ENCODE results near the gene DGKA.

Gene DGKA

DNA sequence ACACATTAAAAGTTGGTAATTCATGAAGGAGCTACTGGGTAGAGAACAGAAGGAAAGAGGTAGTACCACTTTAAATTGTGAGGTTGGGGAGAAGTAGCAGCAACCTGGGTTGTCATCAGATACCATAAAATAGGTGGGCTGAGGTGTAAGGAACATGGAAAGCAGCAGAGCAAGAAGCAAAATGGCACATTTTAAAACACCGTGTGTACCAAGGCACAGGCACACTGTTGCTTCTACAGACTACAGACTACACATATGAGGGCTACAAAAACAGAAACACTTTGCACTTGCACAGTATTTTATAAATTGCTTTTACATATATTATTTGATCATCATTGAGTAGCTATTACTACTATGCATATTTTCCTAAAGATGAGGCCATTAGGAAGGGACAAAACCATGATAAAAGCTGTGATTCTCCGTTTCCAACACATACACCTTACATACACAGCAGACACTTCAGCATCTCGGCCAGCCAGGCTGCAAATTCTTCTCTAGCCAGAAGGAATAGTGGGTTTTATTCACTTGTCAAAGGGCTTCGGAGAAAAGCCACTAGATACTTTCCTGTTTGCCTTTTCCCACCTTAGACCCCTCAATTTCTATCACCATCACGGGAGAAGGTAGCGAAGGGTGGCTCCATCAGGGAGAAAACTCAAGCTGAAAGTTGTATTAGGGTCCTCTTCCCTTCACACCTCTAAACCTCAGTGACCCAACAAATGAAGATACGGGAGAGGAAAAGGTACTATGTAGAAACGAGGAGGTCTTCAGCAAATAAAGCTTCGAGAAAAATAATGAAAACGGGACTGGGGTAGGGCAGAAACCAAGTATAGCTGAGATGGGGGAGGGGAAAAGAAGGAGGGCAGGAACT, 4.9 kb upstream of the DGKA start (continued):
- no peak for TF ChIP-seq ZC3H10 (CRISPR knock-in tag; IDR thresholded peaks at IDR 0.05)
- no peak for TF ChIP-seq ISL1 (CRISPR knock-in tag; IDR thresholded peaks at IDR 0.05)
- TF ChIP-seq TOX (CRISPR knock-in tag; IDR thresholded peaks at IDR 0.05; ENCODE audit: borderline replicate concordance) = no peak

GRCh38 chr12:55926738-55927587, 4.0 kb upstream of the DGKA start:
- TF ChIP-seq, protein P1, sequence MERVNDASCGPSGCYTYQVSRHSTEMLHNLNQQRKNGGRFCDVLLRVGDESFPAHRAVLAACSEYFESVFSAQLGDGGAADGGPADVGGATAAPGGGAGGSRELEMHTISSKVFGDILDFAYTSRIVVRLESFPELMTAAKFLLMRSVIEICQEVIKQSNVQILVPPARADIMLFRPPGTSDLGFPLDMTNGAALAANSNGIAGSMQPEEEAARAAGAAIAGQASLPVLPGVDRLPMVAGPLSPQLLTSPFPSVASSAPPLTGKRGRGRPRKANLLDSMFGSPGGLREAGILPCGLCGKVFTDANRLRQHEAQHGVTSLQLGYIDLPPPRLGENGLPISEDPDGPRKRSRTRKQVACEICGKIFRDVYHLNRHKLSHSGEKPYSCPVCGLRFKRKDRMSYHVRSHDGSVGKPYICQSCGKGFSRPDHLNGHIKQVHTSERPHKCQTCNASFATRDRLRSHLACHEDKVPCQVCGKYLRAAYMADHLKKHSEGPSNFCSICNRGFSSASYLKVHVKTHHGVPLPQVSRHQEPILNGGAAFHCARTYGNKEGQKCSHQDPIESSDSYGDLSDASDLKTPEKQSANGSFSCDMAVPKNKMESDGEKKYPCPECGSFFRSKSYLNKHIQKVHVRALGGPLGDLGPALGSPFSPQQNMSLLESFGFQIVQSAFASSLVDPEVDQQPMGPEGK (CRISPR knock-in tag; IDR thresholded peaks at IDR 0.05; ENCODE audit: borderline replicate concordance) = no peak
- TF ChIP-seq, protein P2, sequence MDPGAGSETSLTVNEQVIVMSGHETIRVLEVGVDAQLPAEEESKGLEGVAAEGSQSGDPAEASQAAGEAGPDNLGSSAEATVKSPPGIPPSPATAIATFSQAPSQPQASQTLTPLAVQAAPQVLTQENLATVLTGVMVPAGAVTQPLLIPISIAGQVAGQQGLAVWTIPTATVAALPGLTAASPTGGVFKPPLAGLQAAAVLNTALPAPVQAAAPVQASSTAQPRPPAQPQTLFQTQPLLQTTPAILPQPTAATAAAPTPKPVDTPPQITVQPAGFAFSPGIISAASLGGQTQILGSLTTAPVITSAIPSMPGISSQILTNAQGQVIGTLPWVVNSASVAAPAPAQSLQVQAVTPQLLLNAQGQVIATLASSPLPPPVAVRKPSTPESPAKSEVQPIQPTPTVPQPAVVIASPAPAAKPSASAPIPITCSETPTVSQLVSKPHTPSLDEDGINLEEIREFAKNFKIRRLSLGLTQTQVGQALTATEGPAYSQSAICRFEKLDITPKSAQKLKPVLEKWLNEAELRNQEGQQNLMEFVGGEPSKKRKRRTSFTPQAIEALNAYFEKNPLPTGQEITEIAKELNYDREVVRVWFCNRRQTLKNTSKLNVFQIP (CRISPR knock-in tag; IDR thresholded peaks at IDR 0.05; ENCODE audit: borderline replicate concordance, low read depth) = 0 out of 2 replicates have a peak, but pooled peaks have one; percentile 21
- peak; percentile 79 for ATAC-seq

DNA sequence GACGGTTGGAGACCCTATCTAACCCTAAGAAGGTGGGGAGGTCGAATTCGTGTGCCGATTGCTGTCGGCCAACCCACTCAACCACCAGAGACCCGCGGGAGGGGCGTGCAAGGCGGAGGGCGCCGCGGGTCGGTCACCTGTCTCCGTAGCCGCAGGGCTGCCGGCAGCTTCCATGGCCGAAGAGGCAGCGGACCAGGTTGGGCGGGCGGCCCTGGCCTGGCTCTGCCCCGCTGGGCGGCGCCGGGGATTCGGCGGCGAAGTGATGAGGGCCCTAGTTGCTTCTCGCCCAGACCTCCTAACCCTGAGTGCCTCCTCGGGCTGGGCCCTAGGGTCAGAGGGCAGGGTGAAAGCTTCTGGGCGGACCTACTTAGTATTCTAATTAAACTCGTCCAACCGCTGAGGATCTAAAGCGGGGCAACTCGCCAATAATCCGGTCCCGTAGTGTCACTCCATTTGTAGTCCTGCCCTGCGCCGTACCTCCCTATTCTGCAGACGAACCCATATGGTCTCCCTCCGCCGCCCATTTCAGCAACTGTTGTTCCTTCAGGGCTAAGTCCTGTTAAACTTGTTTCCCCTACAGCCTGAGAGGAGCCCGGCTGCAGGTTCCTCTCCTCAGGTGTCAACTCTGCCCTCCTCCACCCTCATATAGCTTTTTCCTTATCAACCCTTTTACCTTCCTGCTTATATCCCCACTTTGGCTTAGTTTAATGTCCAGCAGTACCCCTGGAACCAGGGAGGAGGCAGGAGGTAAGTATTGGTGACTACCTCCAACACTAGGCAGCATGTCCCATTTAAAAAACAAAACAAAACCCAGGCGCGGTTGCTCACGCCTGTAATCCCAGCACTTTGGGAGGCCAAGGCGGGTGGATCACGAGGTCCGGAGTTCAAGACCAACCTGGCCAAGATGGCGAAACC, 3.1 kb upstream of the DGKA start, which contains the start of gene PYM1:
Gene PYM1 (minus strand): TSS at position 307 of the 915 bp plus-strand sequence. CDS start 133 bp downstream, at position 174.
- TF ChIP-seq TSHZ2 (CRISPR knock-in tag; IDR thresholded peaks at IDR 0.05) (no peak), BACH2 (CRISPR knock-in tag; IDR thresholded peaks at IDR 0.05; ENCODE audit: borderline replicate concordance) (no peak), PPARA (CRISPR knock-in tag; IDR thresholded peaks at IDR 0.05; ENCODE audit: borderline replicate concordance) (no peak), ARNTL (CRISPR knock-in tag; IDR thresholded peaks at IDR 0.05; ENCODE audit: borderline replicate concordance, low read depth) (no peak), OSR1 (CRISPR knock-in tag; IDR thresholded peaks at IDR 0.05) (no peak), SNAI2 (CRISPR knock-in tag; IDR thresholded peaks at IDR 0.05) (no peak), ZNF70 (CRISPR knock-in tag; IDR thresholded peaks at IDR 0.05) (no peak), TCF4 (CRISPR knock-in tag; IDR thresholded peaks at IDR 0.05; ENCODE audit: borderline replicate concordance) (no peak), TOX (CRISPR knock-in tag; IDR thresholded peaks at IDR 0.05; ENCODE audit: borderline replicate concordance) (no peak), GLIS3 (CRISPR knock-in tag; IDR thresholded peaks at IDR 0.05) (no peak), CSDC2 (CRISPR knock-in tag; IDR thresholded peaks at IDR 0.05) (no peak)
- TF ChIP-seq, protein P3, sequence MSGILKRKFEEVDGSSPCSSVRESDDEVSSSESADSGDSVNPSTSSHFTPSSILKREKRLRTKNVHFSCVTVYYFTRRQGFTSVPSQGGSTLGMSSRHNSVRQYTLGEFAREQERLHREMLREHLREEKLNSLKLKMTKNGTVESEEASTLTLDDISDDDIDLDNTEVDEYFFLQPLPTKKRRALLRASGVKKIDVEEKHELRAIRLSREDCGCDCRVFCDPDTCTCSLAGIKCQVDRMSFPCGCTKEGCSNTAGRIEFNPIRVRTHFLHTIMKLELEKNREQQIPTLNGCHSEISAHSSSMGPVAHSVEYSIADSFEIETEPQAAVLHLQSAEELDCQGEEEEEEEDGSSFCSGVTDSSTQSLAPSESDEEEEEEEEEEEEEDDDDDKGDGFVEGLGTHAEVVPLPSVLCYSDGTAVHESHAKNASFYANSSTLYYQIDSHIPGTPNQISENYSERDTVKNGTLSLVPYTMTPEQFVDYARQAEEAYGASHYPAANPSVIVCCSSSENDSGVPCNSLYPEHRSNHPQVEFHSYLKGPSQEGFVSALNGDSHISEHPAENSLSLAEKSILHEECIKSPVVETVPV (CRISPR knock-in tag; IDR thresholded peaks at IDR 0.05) = no peak
- TF ChIP-seq, protein P2 (CRISPR knock-in tag; IDR thresholded peaks at IDR 0.05; ENCODE audit: borderline replicate concordance, low read depth) = no peak
- TF ChIP-seq, protein P1 (CRISPR knock-in tag; IDR thresholded peaks at IDR 0.05; ENCODE audit: borderline replicate concordance) = no peak
- ATAC-seq = peak; percentile 64
